HS-5 (cell line): ENCODE data around the gene ZDHHC18.
"Not testable (repeated sequence)": the region's sequence is repeated elsewhere in the genome, so short reads cannot be mapped to it uniquely, and the experiment has no call there.

ENCODE experiments used
- DNase-seq: peaks from one replicate; pipeline ENCODE4 v3.0.0-alpha.2; 2012; ENCODE audit warnings: low read depth

The ZDHHC18 gene

GRCh38 chr1:26791148-26791547 is 35.3 kb upstream of the ZDHHC18 start:
- no peak for DNase-seq

- no peak for DNase-seq
These were observed 34.9 kb upstream of the ZDHHC18 start for GRCh38 chr1:26791626-26792025.

GRCh38 chr1:26792924-26793323 is 33.6 kb upstream of the ZDHHC18 start:
- DNase-seq: no peak

GRCh38 chr1:26794391-26794790 is 32.1 kb upstream of the ZDHHC18 start:
- no peak for DNase-seq

- no peak for DNase-seq
These were observed 28.9 kb upstream of the ZDHHC18 start for GRCh38 chr1:26797627-26798026.

- DNase-seq: no peak
These were observed 26.9 kb upstream of the ZDHHC18 start for GRCh38 chr1:26799479-26800142.

GRCh38 chr1:26803932-26804331 is 22.6 kb upstream of the ZDHHC18 start:
- not testable (repeated sequence) for DNase-seq

GRCh38 chr1:26810105-26810504 is 16.4 kb upstream of the ZDHHC18 start:
- DNase-seq: peak; percentile 32

- no peak for DNase-seq
These were observed 15.4 kb upstream of the ZDHHC18 start for GRCh38 chr1:26811057-26811456.

- DNase-seq: no peak
These were observed 14.8 kb upstream of the ZDHHC18 start for GRCh38 chr1:26811708-26812107.

GRCh38 chr1:26814377-26814776 is 12.1 kb upstream of the ZDHHC18 start:
- no peak for DNase-seq

- no peak for DNase-seq
These were observed 11.6 kb upstream of the ZDHHC18 start for GRCh38 chr1:26814893-26815292.

GRCh38 chr1:26820784-26821269 is 5.7 kb upstream of the ZDHHC18 start:
- DNase-seq: no peak

GRCh38 chr1:26822737-26823395 is 3.6 kb upstream of the ZDHHC18 start:
- no peak for DNase-seq

- DNase-seq: no peak
These were observed 1.8 kb upstream of the ZDHHC18 start for GRCh38 chr1:26824731-26825130.

GRCh38 chr1:26827106-26827604 is 667 bp downstream of the ZDHHC18 start:
- DNase-seq: no peak

GRCh38 chr1:26827663-26828062 is 1.2 kb downstream of the ZDHHC18 start:
- no peak for DNase-seq

GRCh38 chr1:26828411-26828991 is 2.0 kb downstream of the ZDHHC18 start:
- no peak for DNase-seq

- DNase-seq: no peak
These were observed 2.9 kb downstream of the ZDHHC18 start for GRCh38 chr1:26829184-26829911.

- DNase-seq: no peak
These were observed 4.6 kb downstream of the ZDHHC18 start for GRCh38 chr1:26831059-26831458.

GRCh38 chr1:26831546-26832248 is 5.2 kb downstream of the ZDHHC18 start:
- DNase-seq: no peak
